Subcutaneous adipose tissue (tissue), 4 donors: ENCODE results near the gene MYO1E. TPM values are rescaled to one million over a fixed set of nuclear protein-coding genes. Genes with fewer than 3 reads are reported as not detected.

Experiments
- total RNA-seq, 4 donors: library from RNA; depleted of rRNA; stranded (reverse); fragments of >200 nt; gene quantifications; one replicate each; pipeline ENCODE4 v1.1.0, GENCODE V29; 2016
- TF ChIP-seq, protein P1 (sequence below): fragments of 450-650 bp; IDR thresholded peaks from one replicate; pipeline ENCODE4 v1.5.1; 2016; ENCODE audit warnings: low read depth, mild to moderate bottlenecking, control low read depth, antibody characterized with exemption, moderate library complexity

MYO1E gene
- total RNA-seq, 4 donors from 2014 or later: 34.1 to 188 (median 91.7) TPM

DNA sequence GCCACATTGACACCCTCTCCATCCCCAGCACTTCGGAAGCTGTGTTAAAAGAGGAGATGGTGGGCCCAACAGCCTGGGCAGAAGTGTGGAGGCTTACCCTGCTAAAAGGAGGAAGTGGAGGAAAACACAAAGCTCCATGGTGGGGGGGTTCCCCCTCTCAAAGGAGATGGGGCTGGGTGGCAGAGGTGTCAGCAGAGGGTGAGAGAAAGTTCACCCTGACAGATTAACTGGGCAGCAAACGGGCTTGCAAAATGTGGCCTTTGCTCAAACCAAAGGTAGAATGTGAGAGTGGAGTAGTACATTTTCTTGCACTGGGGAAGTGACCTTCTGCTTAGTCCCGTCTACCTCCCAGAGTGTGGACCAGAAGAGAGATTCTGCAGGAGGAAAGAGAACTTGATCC, 44.7 kb downstream of the MYO1E start:
- TF ChIP-seq, protein P1, sequence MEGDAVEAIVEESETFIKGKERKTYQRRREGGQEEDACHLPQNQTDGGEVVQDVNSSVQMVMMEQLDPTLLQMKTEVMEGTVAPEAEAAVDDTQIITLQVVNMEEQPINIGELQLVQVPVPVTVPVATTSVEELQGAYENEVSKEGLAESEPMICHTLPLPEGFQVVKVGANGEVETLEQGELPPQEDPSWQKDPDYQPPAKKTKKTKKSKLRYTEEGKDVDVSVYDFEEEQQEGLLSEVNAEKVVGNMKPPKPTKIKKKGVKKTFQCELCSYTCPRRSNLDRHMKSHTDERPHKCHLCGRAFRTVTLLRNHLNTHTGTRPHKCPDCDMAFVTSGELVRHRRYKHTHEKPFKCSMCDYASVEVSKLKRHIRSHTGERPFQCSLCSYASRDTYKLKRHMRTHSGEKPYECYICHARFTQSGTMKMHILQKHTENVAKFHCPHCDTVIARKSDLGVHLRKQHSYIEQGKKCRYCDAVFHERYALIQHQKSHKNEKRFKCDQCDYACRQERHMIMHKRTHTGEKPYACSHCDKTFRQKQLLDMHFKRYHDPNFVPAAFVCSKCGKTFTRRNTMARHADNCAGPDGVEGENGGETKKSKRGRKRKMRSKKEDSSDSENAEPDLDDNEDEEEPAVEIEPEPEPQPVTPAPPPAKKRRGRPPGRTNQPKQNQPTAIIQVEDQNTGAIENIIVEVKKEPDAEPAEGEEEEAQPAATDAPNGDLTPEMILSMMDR: no peak

DNA sequence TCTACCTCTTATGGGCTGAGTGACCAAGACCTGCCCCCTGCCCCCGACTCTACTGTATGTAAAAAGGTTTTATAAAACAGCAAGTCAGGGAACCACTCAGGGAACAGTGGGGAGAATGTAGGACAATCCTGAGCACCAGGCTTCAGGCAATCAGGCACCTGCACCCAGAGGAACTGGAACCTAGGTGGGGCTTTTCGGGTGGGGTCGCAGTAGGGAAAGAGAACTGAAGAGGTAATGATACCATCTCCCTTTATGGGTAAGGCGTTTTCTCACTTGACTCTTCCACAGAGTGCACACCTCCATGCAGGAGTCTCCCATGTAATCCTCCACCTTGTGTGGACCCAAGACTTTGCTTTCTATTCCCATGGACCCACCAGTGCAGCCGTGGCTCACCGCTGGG, 45.8 kb downstream of the MYO1E start:
- TF ChIP-seq, protein P1: no peak

DNA sequence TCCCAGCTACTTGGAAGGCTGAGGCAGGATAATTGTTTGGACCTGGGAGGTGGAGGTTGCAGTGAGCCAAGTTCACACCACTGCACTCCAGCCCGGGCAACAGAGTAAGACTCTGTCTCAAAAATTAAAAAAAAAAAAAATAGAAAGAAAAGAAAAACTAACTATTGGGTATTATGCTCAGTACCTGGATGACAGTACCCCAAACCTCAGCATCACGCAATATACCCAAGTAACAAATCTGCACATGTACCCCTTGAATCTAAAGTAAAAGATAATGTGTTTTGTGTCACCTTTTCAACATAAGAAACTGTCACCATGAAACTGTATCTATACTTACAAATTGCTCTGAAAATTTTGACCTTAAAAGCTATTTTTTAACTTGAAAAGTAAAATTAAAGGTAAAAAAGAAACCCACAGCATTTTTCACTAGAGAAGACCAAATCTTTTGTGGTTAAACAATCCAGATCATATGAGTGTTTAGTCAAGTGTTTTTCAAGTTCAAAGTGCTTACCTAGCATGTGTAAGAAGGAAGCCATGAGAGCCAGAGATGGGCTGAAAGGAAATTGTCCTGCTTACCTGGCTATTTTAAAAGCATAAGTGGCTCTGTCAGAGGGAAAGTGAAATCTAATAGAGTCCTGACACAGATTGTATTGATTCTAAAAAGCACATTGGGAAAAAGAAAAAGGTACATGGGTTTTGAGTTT, 50.5 kb downstream of the MYO1E start:
- TF ChIP-seq, protein P1: no peak

DNA sequence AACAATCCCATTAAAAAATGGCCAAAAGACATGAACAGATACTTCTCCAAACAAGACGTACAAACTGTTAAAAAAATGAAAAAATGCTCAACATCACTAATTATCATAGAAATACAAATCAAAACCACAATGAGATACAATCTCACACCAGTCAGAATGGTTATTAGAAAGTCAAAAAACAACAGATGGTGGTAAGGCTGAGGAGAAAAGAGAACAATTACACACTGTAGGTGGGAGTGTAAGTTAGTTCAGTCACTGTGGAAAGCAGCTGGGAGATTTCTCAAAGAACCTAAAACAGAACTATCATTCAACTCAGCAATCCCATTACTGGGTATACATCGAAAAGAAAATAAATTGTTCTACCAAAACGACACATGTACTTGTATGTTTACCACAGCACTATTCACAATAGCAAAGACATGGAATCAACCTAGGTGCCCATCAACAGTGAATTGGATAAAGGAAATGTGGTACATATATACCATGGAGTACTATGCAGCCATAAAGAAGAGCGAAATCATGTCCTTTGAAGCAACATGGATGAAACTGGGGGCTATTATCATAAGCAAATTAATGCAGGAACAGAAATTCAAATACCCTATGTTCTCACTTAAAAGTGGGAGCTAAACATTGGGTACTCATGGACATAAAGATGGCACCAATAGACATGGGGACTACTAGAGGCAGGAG, 51.5 kb downstream of the MYO1E start:
- TF ChIP-seq, protein P1: no peak

DNA sequence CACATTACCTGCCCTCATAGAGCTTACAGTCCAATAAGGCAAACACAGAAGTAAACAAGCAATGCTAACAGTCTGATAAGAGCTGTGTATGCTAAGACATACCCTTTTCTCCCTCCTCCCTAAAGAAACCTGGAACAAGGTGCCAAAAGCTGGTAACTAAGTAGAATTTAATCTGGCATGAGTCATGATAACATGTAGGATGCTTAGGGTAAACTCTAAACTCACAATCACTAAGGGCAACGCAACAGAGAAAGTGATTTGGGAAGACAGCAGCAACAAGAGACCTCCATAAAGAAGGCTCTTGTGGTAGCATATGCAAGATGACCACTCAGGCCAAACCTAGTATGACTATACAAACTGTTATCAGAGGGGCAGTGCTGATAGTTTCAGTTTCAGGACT, 55.5 kb downstream of the MYO1E start:
- TF ChIP-seq, protein P1: no peak

DNA sequence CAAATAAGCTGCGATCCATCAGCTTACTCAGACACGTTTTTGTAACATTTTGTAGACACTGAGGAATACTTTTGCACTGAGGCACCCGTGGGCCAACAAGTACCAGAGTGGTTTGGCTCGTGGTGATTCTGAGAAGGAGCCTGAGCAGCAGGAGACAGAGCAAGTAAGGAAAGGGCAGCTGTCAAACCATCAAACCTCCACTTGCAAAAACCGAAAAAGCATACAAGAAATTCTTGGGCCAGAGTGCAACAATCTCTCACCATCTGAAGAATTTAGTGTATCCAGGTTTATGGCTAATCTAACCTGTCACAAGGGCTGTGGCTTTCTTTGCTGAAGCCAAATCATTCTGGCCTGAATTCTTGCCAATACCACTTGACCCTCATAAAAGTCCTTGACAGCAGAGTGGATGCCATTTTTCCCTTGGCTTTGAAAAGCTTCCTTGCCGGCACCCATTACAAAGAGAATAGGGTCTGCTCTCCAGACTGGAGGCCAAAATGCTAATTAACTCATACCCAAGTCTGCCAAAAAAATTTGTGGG, 56.7 kb downstream of the MYO1E start:
- TF ChIP-seq, protein P1: no peak

DNA sequence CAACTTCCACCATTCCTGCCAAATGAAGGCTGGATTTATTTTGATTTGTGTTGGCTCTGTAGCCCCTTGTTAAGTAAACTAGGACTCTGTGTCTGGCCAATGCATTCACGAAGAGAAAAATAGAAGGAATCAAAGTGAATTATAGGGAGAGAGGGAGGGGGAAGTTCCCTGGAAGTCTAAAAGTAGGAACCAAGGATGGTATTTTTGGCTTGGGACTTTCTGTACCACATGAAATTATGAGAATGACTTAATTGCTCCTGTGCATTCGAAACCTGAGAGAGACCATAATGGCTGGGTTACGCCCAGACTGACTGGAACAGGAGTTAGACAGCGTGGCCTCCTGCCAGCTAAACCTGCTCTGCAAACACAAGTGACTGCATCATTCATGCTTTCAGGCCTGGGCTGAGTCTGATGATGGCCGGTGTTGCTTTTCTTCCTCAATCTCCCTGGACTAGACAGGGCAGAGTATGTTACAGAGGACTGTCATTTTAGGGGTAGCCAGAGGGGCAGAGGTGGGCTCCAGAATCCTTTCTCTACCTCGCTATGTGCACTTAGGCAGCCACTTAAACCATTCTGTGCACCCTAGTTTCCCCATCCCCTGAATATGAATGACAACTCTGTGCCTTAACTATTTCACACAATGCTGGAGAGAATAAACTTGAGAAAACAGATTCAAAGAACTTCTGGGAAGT, 58.9 kb downstream of the MYO1E start:
- TF ChIP-seq, protein P1: no peak
